Liver (tissue), 9 donors: ENCODE data around the gene RARA. TPM values are rescaled to one million over a fixed set of nuclear protein-coding genes. Genes with fewer than 3 reads are reported as not detected.

Source experiments
- DNase-seq: peaks from one replicate; pipeline ENCODE4 v3.0.0-alpha.2; 2017; ENCODE audit warnings: low spot score
- H3K27ac ChIP-seq, 2 donors: one replicate each; pipeline ENCODE4 v1.7.0; 2013; ENCODE audit warnings: inconsistent platforms in 2 of 2, low read length in 2 of 2, control low read depth in 1 of 2, low read depth in 1 of 2, mild to moderate bottlenecking in 1 of 2
- H3K27me3 ChIP-seq, 4 donors: one replicate each; pipeline versions ENCODE4 v1.6.1 to v1.7.0; 2013; ENCODE audit warnings: low read length in 3 of 4, inconsistent platforms in 1 of 4, mild to moderate bottlenecking in 1 of 4, moderate library complexity in 1 of 4; ENCODE audit not compliant: control insufficient read depth in 4 of 4, insufficient read depth in 4 of 4
- H3K36me3 ChIP-seq, 4 donors: one replicate each; pipeline versions ENCODE4 v1.6.1 to v1.7.0; 2013; ENCODE audit warnings: low read length in 3 of 4, mild to moderate bottlenecking in 3 of 4, low read depth in 1 of 4, moderate library complexity in 1 of 4; ENCODE audit not compliant: control insufficient read depth in 4 of 4, insufficient read depth in 3 of 4
- H3K4me1 ChIP-seq, 4 donors: one replicate each; pipeline versions ENCODE4 v1.6.1 to v1.7.0; 2013; ENCODE audit warnings: low read length in 3 of 4, mild to moderate bottlenecking in 3 of 4, moderate library complexity in 1 of 4; ENCODE audit not compliant: control insufficient read depth in 4 of 4, insufficient read depth in 4 of 4
- H3K4me3 ChIP-seq, 3 donors: one replicate each; pipeline versions ENCODE4 v1.6.1 to v1.7.0; 2013; ENCODE audit warnings: low read length in 3 of 3, control low read depth in 1 of 3, low read depth in 1 of 3, mild to moderate bottlenecking in 1 of 3
- H3K9ac ChIP-seq, 2 donors: one replicate each; pipeline ENCODE4 v1.7.0; 2013; ENCODE audit warnings: low read length in 2 of 2, mild to moderate bottlenecking in 2 of 2, moderate library complexity in 2 of 2, control low read depth in 1 of 2, low read depth in 1 of 2
- H3K9me3 ChIP-seq, 4 donors: one replicate each; pipeline versions ENCODE4 v1.6.1 to v1.7.0; 2013; ENCODE audit warnings: low read length in 3 of 4; ENCODE audit not compliant: control insufficient read depth in 4 of 4
- ATF3 ChIP-seq: IDR thresholded peaks from 2 replicates; pipeline ENCODE4 v1.6.1; 2016; ENCODE audit warnings: antibody characterized with exemption
- EGR1 ChIP-seq, 2 donors: IDR thresholded peaks; 2 replicates each; pipeline ENCODE4 v1.6.1; 2016 to 2018; ENCODE audit warnings: antibody characterized with exemption in 2 of 2, low read depth in 2 of 2
- FOXA1 ChIP-seq: IDR thresholded peaks from 2 replicates; pipeline ENCODE4 v1.6.1; 2016; ENCODE audit warnings: antibody characterized with exemption
- GABPA ChIP-seq, 2 donors: IDR thresholded peaks in 1 of 2; conservative IDR thresholded peaks in 1 of 2; 2 replicates each; pipeline ENCODE4 v1.6.1; 2016; ENCODE audit warnings: antibody characterized with exemption in 2 of 2, mild to moderate bottlenecking in 1 of 2, moderate library complexity in 1 of 2
- HNF4A ChIP-seq, 2 donors: conservative IDR thresholded peaks; 2 replicates each; pipeline ENCODE4 v1.6.1; 2016; ENCODE audit warnings: antibody characterized with exemption in 2 of 2, mild to moderate bottlenecking in 2 of 2
- HNF4G ChIP-seq: IDR thresholded peaks from 2 replicates; pipeline ENCODE4 v1.6.1; 2016; ENCODE audit warnings: antibody characterized with exemption
- JUND ChIP-seq, 2 donors: IDR thresholded peaks; 2 replicates each; pipeline ENCODE4 v1.6.1; 2016; ENCODE audit warnings: antibody characterized with exemption in 2 of 2
- MAX ChIP-seq: IDR thresholded peaks from 2 replicates; pipeline ENCODE4 v1.6.1; 2016; ENCODE audit warnings: antibody characterized with exemption
- NR2F2 ChIP-seq: IDR thresholded peaks from 2 replicates; pipeline ENCODE4 v1.6.1; 2016; ENCODE audit warnings: antibody characterized with exemption
- RAD21 ChIP-seq, 2 donors: IDR thresholded peaks; 2 replicates each; pipeline ENCODE4 v1.6.1; 2016; ENCODE audit warnings: antibody characterized with exemption in 2 of 2, mild to moderate bottlenecking in 2 of 2
- REST ChIP-seq: IDR thresholded peaks from 2 replicates; pipeline ENCODE4 v1.6.1; 2016; ENCODE audit warnings: antibody characterized with exemption, mild to moderate bottlenecking
- RXRA ChIP-seq, 2 donors: IDR thresholded peaks; 2 replicates each; pipeline ENCODE4 v1.6.1; 2017 to 2018; ENCODE audit warnings: antibody characterized with exemption in 2 of 2, mild to moderate bottlenecking in 1 of 2
- SP1 ChIP-seq: IDR thresholded peaks from 2 replicates; pipeline ENCODE4 v1.6.1; 2018; ENCODE audit warnings: antibody characterized with exemption, mild to moderate bottlenecking
- TAF1 ChIP-seq: conservative IDR thresholded peaks from 2 replicates; pipeline ENCODE4 v1.6.1; 2016; ENCODE audit warnings: antibody characterized with exemption, mild to moderate bottlenecking
- YY1 ChIP-seq: IDR thresholded peaks from 2 replicates; pipeline ENCODE4 v1.6.1; 2016; ENCODE audit warnings: antibody characterized with exemption, mild to moderate bottlenecking
- ZBTB33 ChIP-seq: IDR thresholded peaks from 2 replicates; pipeline ENCODE4 v1.6.1; 2016; ENCODE audit warnings: antibody characterized with exemption
- WGBS: extraction: QIAGEN DNeasy Blood & Tissue Kit; methylation state at CpG from one replicate; pipeline ENCODE4 v1.1.7; 2013; 5-methylcytosine and 5-hydroxymethylcytosine counted together
- polyA plus RNA-seq, 2 donors: library from polyadenylated mRNA; stranded (reverse) in 1 of 2; unstranded in 1 of 2; fragments of 200-250 nt in 1 of 2; fragments of >200 nt in 1 of 2; fragmentation: Nextera tagmentation in 1 of 2; extraction: Ambion mirVana in 1 of 2; gene quantifications; one replicate each; pipeline versions ENCODE4 v1.2.1 to v1.2.3, GENCODE V29; 2013 to 2015
- total RNA-seq, 2 donors: library from RNA; depleted of rRNA; stranded (reverse); fragments of >200 nt; gene quantifications; one replicate each; pipeline ENCODE4 v1.2.3, GENCODE V29; 2014
- TF ChIP-seq, protein P1 (sequence below): fragments of 150-350 bp; IDR thresholded peaks from 2 replicates; pipeline ENCODE4 v1.5.1; 2017; ENCODE audit warnings: improper control_type of control experiment, low read depth, low read length; ENCODE audit not compliant: missing input control
- donor health status: healthy.
- donor health status: healthy.
- donor health status: healthy.
- donor health status: healthy.
- donor health status: healthy.

RARA gene
- total and polyA plus RNA-seq, 4 donors, result 6.6 to 26.2 (median 10.8) TPM

DNA sequence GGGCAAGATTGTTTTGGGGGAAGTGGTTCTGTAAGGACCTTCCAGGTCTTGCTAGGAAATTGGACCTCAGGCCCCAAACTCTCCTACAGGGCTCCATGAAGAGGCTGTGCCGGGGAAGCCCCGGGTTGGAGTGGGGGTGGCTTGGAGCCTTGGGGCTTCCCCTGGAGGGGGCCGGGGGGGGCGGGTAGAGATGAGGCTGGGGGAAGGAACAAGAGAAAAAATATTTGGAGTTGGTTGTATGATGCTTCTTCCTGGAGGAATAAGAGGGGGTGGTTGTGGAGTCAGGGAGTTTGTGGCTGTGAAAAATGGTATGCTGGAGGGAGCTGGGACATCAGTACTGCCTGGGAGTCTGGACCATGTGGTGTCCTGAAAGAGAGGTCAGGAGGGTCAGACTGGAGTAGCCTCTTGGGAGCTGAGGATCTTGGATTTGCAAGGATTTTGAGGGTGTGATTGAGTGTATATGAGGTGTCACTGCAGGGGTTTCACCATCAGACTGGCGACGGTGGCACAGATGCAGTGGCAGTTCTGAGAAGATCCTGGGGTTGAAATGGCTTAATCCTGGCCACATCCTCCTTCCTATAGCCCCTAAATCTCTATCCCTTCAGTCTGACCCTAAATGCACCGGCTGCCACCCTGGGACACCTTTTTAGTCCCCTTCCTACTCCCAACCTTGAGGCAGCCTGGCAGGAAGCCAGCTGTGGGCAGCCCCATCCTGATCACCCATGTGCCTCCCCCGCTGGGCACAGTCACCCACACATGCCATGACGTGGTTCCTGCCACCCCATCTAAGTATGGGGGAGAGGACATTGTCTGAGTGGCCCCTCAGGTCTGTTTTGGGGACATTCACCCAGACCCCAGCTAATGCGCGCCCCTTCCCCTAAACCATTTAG, 10.9 kb downstream of the RARA start (continued):
- TF ChIP-seq ZBTB33 (no peak), SP1 (no peak), ATF3 (no peak), RAD21 (IDR thresholded peaks at IDR 0.05) (no peak), EGR1 (IDR thresholded peaks at IDR 0.05; ENCODE audit: low read depth in 2 of 2) (no peak)

DNA sequence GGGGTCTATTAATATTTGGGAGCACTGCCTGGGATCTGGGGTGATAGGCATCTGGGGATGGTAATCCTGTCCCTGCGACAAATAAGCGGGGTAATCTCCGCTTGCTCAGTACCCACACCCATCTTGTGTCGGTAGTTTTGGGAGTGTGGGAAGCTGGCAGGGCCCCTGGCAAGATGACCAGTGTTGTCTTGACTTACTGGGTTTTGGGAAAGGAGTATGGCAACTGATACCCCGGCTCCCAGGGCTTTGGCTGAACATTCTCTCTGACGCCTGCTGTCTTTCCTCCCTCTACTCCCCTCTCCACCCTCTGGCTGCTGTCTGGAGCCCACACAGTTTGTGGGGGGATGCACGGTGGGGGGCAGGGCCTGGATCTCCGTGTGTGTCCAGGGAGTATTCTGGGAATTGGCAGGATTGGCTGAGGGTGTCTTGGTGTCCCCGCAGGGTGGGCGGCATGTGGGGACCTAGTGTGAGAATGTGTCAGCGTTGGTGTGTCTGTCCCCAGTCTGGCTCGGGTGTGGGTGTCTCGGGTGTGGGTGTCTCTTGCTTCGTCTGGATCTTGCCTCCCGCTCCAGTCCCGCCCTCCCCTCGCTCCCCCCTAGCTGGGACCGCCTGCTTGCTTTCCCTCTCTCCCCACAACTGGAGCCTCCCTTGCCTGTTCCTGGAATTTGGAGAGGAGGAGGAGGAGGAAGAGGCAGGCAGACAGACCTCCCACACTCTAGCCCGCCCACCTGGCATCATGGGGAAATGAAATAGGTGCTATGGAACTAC, 12.0 kb downstream of the RARA start:
- H3K9ac ChIP-seq, result no peak overlapping the region
- H3K27ac ChIP-seq, result peak overlapping the region; percentile 64 to 81
- no peak for DNase-seq
- no peaks in the 10 kb centered on the region for H3K36me3 ChIP-seq
- WGBS, result 64% methylated on average over 19 of the region's 19 CpGs
- H3K9me3 ChIP-seq, result no peaks in the 10 kb centered on the region
- H3K4me1 ChIP-seq, result peaks cover 35 to 91% (median 80%) of the 10 kb centered on the region in 4 donors
- TF ChIP-seq ATF3 (no peak), JUND (IDR thresholded peaks at IDR 0.05) (no peak), RAD21 (IDR thresholded peaks at IDR 0.05) (no peak), TAF1 (no peak), SP1 (no peak), REST (no peak), EGR1 (IDR thresholded peaks at IDR 0.05; ENCODE audit: low read depth in 2 of 2) (no peak), MAX (no peak), HNF4G (no peak), YY1 (no peak)
- H3K27me3 ChIP-seq, result no peaks in the 10 kb centered on the region
- no peak overlapping the region for H3K4me3 ChIP-seq

GRCh38 chr17:40321524-40321929, 12.5 kb downstream of the RARA start:
- H3K9me3 ChIP-seq, result no peaks in the 10 kb centered on the region
- H3K27me3 ChIP-seq, result no peaks in the 10 kb centered on the region
- H3K4me1 ChIP-seq, result peaks cover 37 to 91% (median 80%) of the 10 kb centered on the region in 4 donors
- peak overlapping the region; percentile 64 to 81 for H3K27ac ChIP-seq
- H3K4me3 ChIP-seq, result peak overlapping the region in 1 of 3 donors; percentile 22
- no peak for DNase-seq
- H3K36me3 ChIP-seq, result no peaks in the 10 kb centered on the region
- no peak overlapping the region for H3K9ac ChIP-seq
- WGBS, result 75% methylated on average over 4 of the region's 4 CpGs
- TF ChIP-seq FOXA1 (no peak), RXRA (IDR thresholded peaks at IDR 0.05) (no peak), YY1 (no peak), TAF1 (no peak), SP1 (no peak), HNF4A (conservative IDR thresholded peaks at IDR 0.05) (no peak), GABPA (IDR thresholded peaks at IDR 0.05 in 1 of 2, conservative IDR thresholded peaks at IDR 0.05 in 1 of 2) (no peak), RAD21 (IDR thresholded peaks at IDR 0.05) (no peak), NR2F2 (no peak), HNF4G (no peak), EGR1 (IDR thresholded peaks at IDR 0.05; ENCODE audit: low read depth in 2 of 2) (no peak)
- TF ChIP-seq, protein P1, sequence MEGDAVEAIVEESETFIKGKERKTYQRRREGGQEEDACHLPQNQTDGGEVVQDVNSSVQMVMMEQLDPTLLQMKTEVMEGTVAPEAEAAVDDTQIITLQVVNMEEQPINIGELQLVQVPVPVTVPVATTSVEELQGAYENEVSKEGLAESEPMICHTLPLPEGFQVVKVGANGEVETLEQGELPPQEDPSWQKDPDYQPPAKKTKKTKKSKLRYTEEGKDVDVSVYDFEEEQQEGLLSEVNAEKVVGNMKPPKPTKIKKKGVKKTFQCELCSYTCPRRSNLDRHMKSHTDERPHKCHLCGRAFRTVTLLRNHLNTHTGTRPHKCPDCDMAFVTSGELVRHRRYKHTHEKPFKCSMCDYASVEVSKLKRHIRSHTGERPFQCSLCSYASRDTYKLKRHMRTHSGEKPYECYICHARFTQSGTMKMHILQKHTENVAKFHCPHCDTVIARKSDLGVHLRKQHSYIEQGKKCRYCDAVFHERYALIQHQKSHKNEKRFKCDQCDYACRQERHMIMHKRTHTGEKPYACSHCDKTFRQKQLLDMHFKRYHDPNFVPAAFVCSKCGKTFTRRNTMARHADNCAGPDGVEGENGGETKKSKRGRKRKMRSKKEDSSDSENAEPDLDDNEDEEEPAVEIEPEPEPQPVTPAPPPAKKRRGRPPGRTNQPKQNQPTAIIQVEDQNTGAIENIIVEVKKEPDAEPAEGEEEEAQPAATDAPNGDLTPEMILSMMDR, result no peak
